Astrocyte (in vitro differentiated cells and primary cell): ENCODE measurements around the gene IRAG1. TPM values are rescaled to one million over a fixed set of nuclear protein-coding genes. Genes with fewer than 3 reads are reported as not detected.

Experiments
- DNase-seq: peaks from one replicate; pipeline ENCODE4 v3.0.0-alpha.2; 2010; ENCODE audit warnings: low read depth
- FAIRE-seq: peaks from 2 replicates; lab custom pipeline; 2011; peaks lifted over from hg19 to GRCh38; lab: Jason Lieb, UNC
- H2AFZ ChIP-seq: 2 replicates; pipeline ENCODE4 v1.6.0; 2012; ENCODE audit warnings: low read depth, low read length, inconsistent platforms
- H3K27ac ChIP-seq: 2 replicates; pipeline ENCODE4 v1.5.1; 2011; ENCODE audit warnings: low read depth, low read length, inconsistent platforms
- H3K27me3 ChIP-seq: 2 replicates; pipeline ENCODE4 v1.6.0; 2011; ENCODE audit warnings: low read length, inconsistent platforms; ENCODE audit not compliant: insufficient read depth
- H3K36me3 ChIP-seq: 2 replicates; pipeline ENCODE4 v1.5.1; 2011; ENCODE audit warnings: low read length, inconsistent platforms; ENCODE audit not compliant: insufficient read depth
- H3K4me1 ChIP-seq: 2 replicates; pipeline ENCODE4 v1.5.1; 2011; ENCODE audit warnings: low read length, inconsistent platforms; ENCODE audit not compliant: insufficient read depth
- H3K4me2 ChIP-seq: 2 replicates; pipeline ENCODE4 v1.6.0; 2012; ENCODE audit warnings: low read length, inconsistent platforms
- H3K4me3 ChIP-seq: 2 replicates; pipeline ENCODE4 v1.5.1; 2011; ENCODE audit warnings: low read depth, mild to moderate bottlenecking, low read length, inconsistent platforms; ENCODE audit not compliant: insufficient read depth
- H3K79me2 ChIP-seq: 2 replicates; pipeline ENCODE4 v1.6.0; 2012; ENCODE audit warnings: mild to moderate bottlenecking, low read length, inconsistent platforms; ENCODE audit not compliant: insufficient read depth
- H3K9ac ChIP-seq: 2 replicates; pipeline ENCODE4 v1.6.0; 2012; ENCODE audit warnings: mild to moderate bottlenecking, low read length, inconsistent platforms
- H3K9me3 ChIP-seq: 2 replicates; pipeline ENCODE4 v1.5.1; 2012; ENCODE audit warnings: low read depth, mild to moderate bottlenecking, low read length, inconsistent platforms; ENCODE audit not compliant: insufficient read depth
- H4K20me1 ChIP-seq: 2 replicates; pipeline ENCODE4 v1.6.0; 2012; ENCODE audit warnings: low read length, inconsistent platforms; ENCODE audit not compliant: insufficient read depth
- H3K27ac Mint-ChIP-seq: one replicate; pipeline ENCODE4 v1.8.0; 2021; ENCODE audit warnings: mild to moderate bottlenecking, mixed read lengths; ENCODE audit not compliant: unreplicated experiment
- H3K27me3 Mint-ChIP-seq: one replicate; pipeline ENCODE4 v1.8.0; 2021; ENCODE audit warnings: low read depth, mixed read lengths; ENCODE audit not compliant: unreplicated experiment
- H3K36me3 Mint-ChIP-seq: one replicate; pipeline ENCODE4 v1.8.0; 2021; ENCODE audit warnings: low read depth, mixed read lengths; ENCODE audit not compliant: unreplicated experiment
- H3K4me1 Mint-ChIP-seq: one replicate; pipeline ENCODE4 v1.8.0; 2021; ENCODE audit warnings: low read depth, mixed read lengths; ENCODE audit not compliant: unreplicated experiment
- H3K4me3 Mint-ChIP-seq: one replicate; pipeline ENCODE4 v1.8.0; 2021; ENCODE audit warnings: mild to moderate bottlenecking, moderate library complexity, mixed read lengths; ENCODE audit not compliant: unreplicated experiment
- H3K9me3 Mint-ChIP-seq: one replicate; pipeline ENCODE4 v1.8.0; 2021; ENCODE audit warnings: mild to moderate bottlenecking, mixed read lengths; ENCODE audit not compliant: unreplicated experiment
- CTCF ChIP-seq: IDR thresholded peaks from 2 replicates; pipeline ENCODE4 v1.5.1; 2011; ENCODE audit warnings: low read depth, mild to moderate bottlenecking, inconsistent platforms, low read length, moderate library complexity; ENCODE audit not compliant: insufficient read depth
- EZH2 ChIP-seq: IDR thresholded peaks from 2 replicates; pipeline ENCODE4 v1.6.1; 2012; ENCODE audit warnings: mild to moderate bottlenecking, low read length, inconsistent platforms; ENCODE audit not compliant: insufficient read depth
- total RNA-seq: library from RNA; stranded (reverse); gene quantifications from 2 replicates; pipeline ENCODE4 v1.2.1, GENCODE V29; 2021

Gene IRAG1
- total RNA-seq, 1 donor from 2014 or later, result 3.7 TPM

GRCh38 chr11:10688401-10688800 lies 5.2 kb downstream of the IRAG1 start:
- H3K9me3 ChIP-seq, result no peaks in the 10 kb centered on the region
- Mint-ChIP-seq H3K4me3 (peak overlapping the region; percentile 14), H3K27ac (no peak overlapping the region), H3K4me1 (peaks cover 8% of the 10 kb centered on the region), H3K36me3 (peaks cover 2% of the 10 kb centered on the region), H3K27me3 (peaks cover 11% of the 10 kb centered on the region), H3K9me3 (peaks cover 3% of the 10 kb centered on the region)
- DNase-seq (peak; percentile 72), FAIRE-seq (no peak)
- no peak overlapping the region for H2AFZ ChIP-seq
- H3K79me2 ChIP-seq, result peaks cover 19% of the 10 kb centered on the region
- no peak overlapping the region for H3K9ac ChIP-seq
- no peak overlapping the region for H3K4me3 ChIP-seq
- peaks cover 17% of the 10 kb centered on the region for H3K4me1 ChIP-seq
- no peaks in the 10 kb centered on the region for H3K27me3 ChIP-seq
- TF ChIP-seq EZH2 (no peak), CTCF (peak; percentile 39)
- peaks cover 2% of the 10 kb centered on the region for H3K36me3 ChIP-seq
- peak overlapping the region; percentile 2 for H3K4me2 ChIP-seq
- H4K20me1 ChIP-seq, result peaks cover 4% of the 10 kb centered on the region
- no peak overlapping the region for H3K27ac ChIP-seq

- Histone ChIP-seq H3K27me3 (no peaks in the 10 kb centered on the region), H3K4me3 (no peak overlapping the region), H3K36me3 (peaks cover 2% of the 10 kb centered on the region), H3K9ac (no peak overlapping the region), H3K79me2 (peaks cover 7% of the 10 kb centered on the region), H3K4me1 (peaks cover 6% of the 10 kb centered on the region), H2AFZ (no peak overlapping the region), H3K4me2 (no peak overlapping the region), H3K27ac (no peak overlapping the region), H3K9me3 (no peaks in the 10 kb centered on the region), H4K20me1 (peaks cover 4% of the 10 kb centered on the region)
- Mint-ChIP-seq H3K27ac (no peak overlapping the region), H3K27me3 (peaks cover 8% of the 10 kb centered on the region), H3K9me3 (peaks cover 3% of the 10 kb centered on the region), H3K4me1 (peaks cover 2% of the 10 kb centered on the region), H3K36me3 (peaks cover 2% of the 10 kb centered on the region), H3K4me3 (no peak overlapping the region)
- TF ChIP-seq EZH2 (no peak), CTCF (no peak)
- FAIRE-seq, result no peak
- no peak for DNase-seq
Measured at GRCh38 chr11:10686311-10686710, 7.2 kb downstream of the IRAG1 start.

GRCh38 chr11:10683429-10683828 lies 10.1 kb downstream of the IRAG1 start:
- no peak for DNase-seq

More at GRCh38 chr11:10683429-10683828, 10.1 kb downstream of the IRAG1 start:
- TF ChIP-seq EZH2 (no peak), CTCF (no peak)
- peaks cover 5% of the 10 kb centered on the region for H3K27me3 ChIP-seq
- peaks cover 4% of the 10 kb centered on the region for H4K20me1 ChIP-seq
- no peak overlapping the region for H3K27ac Mint-ChIP-seq
- no peaks in the 10 kb centered on the region for H3K79me2 ChIP-seq
- no peak overlapping the region for H3K27ac ChIP-seq
- peaks cover 5% of the 10 kb centered on the region for H3K9me3 Mint-ChIP-seq
- FAIRE-seq, result no peak
- H3K4me2 ChIP-seq, result no peak overlapping the region
- H3K27me3 Mint-ChIP-seq, result peaks cover 13% of the 10 kb centered on the region
- peaks cover 2% of the 10 kb centered on the region for H3K4me1 ChIP-seq
- H2AFZ ChIP-seq, result no peak overlapping the region
- no peak overlapping the region for H3K4me3 Mint-ChIP-seq
- peaks cover 6% of the 10 kb centered on the region for H3K36me3 Mint-ChIP-seq
- H3K9me3 ChIP-seq, result no peaks in the 10 kb centered on the region
- H3K4me1 Mint-ChIP-seq, result peaks cover 4% of the 10 kb centered on the region
- peaks cover 2% of the 10 kb centered on the region for H3K36me3 ChIP-seq
- H3K9ac ChIP-seq, result no peak overlapping the region
- no peak overlapping the region for H3K4me3 ChIP-seq
